DND-41 (cell line): ENCODE measurements around the gene CENPU.

Experiments
- EZH2 ChIP-seq: IDR thresholded peaks from 3 replicates; pipeline ENCODE4 v1.6.1; 2012; ENCODE audit warnings: borderline replicate concordance, low read depth, mild to moderate bottlenecking, moderate library complexity, low read length, inconsistent platforms; ENCODE audit not compliant: severe bottlenecking
- TF ChIP-seq, protein P1 (sequence below): IDR thresholded peaks from 2 replicates; pipeline ENCODE4 v1.5.1; 2012; ENCODE audit warnings: borderline replicate concordance, low read length, moderate library complexity, mild to moderate bottlenecking; ENCODE audit not compliant: poor library complexity, severe bottlenecking; ENCODE audit errors: extremely low read depth

DNA sequence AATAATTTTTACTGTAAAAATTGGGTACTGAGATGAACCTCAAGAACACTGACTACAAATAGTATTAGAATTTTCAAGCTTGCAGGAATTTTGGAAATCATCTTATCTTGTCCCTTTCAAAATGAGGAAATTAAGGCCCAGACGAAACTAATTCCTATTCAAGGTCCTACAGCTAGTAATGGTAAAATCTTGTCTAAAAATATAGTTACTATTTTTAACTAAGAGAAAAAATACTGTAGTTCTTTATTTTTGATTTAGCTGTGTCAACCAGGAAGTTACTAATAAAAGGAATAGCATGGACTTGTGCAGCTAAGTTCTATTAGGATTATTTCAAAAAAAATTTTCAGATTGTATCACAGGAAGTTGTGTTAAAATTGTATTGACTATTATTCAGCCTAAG, 71.7 kb downstream of the CENPU start:
- TF ChIP-seq, protein P1, sequence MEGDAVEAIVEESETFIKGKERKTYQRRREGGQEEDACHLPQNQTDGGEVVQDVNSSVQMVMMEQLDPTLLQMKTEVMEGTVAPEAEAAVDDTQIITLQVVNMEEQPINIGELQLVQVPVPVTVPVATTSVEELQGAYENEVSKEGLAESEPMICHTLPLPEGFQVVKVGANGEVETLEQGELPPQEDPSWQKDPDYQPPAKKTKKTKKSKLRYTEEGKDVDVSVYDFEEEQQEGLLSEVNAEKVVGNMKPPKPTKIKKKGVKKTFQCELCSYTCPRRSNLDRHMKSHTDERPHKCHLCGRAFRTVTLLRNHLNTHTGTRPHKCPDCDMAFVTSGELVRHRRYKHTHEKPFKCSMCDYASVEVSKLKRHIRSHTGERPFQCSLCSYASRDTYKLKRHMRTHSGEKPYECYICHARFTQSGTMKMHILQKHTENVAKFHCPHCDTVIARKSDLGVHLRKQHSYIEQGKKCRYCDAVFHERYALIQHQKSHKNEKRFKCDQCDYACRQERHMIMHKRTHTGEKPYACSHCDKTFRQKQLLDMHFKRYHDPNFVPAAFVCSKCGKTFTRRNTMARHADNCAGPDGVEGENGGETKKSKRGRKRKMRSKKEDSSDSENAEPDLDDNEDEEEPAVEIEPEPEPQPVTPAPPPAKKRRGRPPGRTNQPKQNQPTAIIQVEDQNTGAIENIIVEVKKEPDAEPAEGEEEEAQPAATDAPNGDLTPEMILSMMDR, result no peak
- no peak for TF ChIP-seq EZH2
